Ascending aorta (tissue), 2 donors: ENCODE measurements around the gene TNFAIP8. TPM values are rescaled to one million over a fixed set of nuclear protein-coding genes. Genes with fewer than 3 reads are reported as not detected.
A peak's percentile ranks its signal among the peaks of the same experiment; 100 is the strongest.
"Not testable (repeated sequence)": the region's sequence is repeated elsewhere in the genome, so short reads cannot be mapped to it uniquely, and the experiment has no call there.

ENCODE experiments used
- DNase-seq, 2 donors: peaks; one replicate each; pipeline ENCODE4 v3.0.0-alpha.2; 2019; ENCODE audit warnings: low spot score in 2 of 2
- H3K27ac ChIP-seq, 2 donors: fragments of 200-600 bp; sonication (generic); one replicate each; pipeline ENCODE4 v1.5.1; 2016 to 2017; ENCODE audit warnings: mild to moderate bottlenecking in 1 of 2
- H3K27me3 ChIP-seq: fragments of 200-600 bp; sonication (generic); one replicate; pipeline ENCODE4 v1.5.1; 2017
- H3K36me3 ChIP-seq, 2 donors: fragments of 200-600 bp; sonication (generic); one replicate each; pipeline ENCODE4 v1.5.1; 2016
- H3K4me1 ChIP-seq, 2 donors: fragments of 200-600 bp; sonication (generic); one replicate each; pipeline ENCODE4 v1.5.1; 2016 to 2017; ENCODE audit warnings: mild to moderate bottlenecking in 1 of 2
- H3K4me3 ChIP-seq, 2 donors: fragments of 200-600 bp; sonication (generic); one replicate each; pipeline ENCODE4 v1.5.1; 2016 to 2017; ENCODE audit warnings: mild to moderate bottlenecking in 1 of 2
- H3K9me3 ChIP-seq, 2 donors: fragments of 200-600 bp; sonication (generic); one replicate each; pipeline ENCODE4 v1.5.1; 2016
- intact Hi-C: fragments of 100-400 bp; cut with DNase I; formaldehyde crosslinking; loops from one replicate; pipeline ENCODE4 v1.15.1; 2023
- total RNA-seq: library from RNA; depleted of rRNA; stranded (reverse); fragments of >200 nt; gene quantifications from one replicate; pipeline ENCODE4 v1.1.0, GENCODE V29; 2016
- TF ChIP-seq, protein P1 (sequence below), 3 experiments: fragments of 200-600 bp in 2 of 3; fragments of 450-650 bp in 1 of 3; sonication (generic) in 2 of 3; IDR thresholded peaks; one replicate each; pipeline ENCODE4 v1.5.1; 2016 to 2019; ENCODE audit warnings: antibody characterized with exemption in 3 of 3, mild to moderate bottlenecking in 1 of 3, moderate library complexity in 1 of 3

The TNFAIP8 gene
- total RNA-seq, 1 donor from 2014 or later, result 3.5 TPM

DNA sequence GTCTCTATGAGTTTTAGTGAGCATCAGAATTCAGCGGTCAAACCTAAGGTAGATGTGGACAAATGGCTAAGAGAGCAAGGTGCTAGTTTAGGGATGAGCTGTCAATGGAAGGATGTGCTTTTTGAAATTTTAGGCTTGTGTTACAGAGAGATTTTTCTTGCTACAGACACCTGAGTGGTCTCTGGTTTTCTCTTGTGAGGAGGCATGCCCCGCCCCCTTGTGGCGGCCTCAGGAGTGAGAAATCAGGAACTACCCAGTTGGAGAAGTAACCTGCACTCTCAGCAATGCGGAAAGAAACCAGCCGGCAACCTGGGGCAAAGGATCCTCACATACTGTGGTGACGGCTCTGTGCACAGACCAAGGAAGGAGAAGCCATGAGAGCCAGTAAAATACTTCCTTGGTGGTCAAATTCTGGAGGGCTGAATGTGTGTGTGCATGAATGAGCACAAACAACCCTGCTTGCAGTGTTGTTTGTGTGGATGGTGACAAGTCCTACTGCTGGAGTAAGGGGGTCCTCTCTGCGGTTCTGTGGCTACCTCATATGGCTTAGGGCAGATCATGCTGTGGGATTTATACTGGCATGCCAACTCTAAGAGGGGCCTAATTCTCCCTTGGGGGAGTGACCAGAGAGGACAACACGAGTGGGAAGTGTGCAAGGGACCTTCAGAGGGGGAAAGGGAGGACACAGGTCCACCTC, 79.8 kb downstream of the TNFAIP8 start:
- Histone ChIP-seq H3K4me1 (no peaks in the 10 kb centered on the region), H3K27ac (no peak overlapping the region), H3K9me3 (peaks cover 0 to 4% of the 10 kb centered on the region in 2 donors), H3K4me3 (no peak overlapping the region), H3K27me3 (no peaks in the 10 kb centered on the region), H3K36me3 (no peaks in the 10 kb centered on the region)
- TF ChIP-seq, protein P1, sequence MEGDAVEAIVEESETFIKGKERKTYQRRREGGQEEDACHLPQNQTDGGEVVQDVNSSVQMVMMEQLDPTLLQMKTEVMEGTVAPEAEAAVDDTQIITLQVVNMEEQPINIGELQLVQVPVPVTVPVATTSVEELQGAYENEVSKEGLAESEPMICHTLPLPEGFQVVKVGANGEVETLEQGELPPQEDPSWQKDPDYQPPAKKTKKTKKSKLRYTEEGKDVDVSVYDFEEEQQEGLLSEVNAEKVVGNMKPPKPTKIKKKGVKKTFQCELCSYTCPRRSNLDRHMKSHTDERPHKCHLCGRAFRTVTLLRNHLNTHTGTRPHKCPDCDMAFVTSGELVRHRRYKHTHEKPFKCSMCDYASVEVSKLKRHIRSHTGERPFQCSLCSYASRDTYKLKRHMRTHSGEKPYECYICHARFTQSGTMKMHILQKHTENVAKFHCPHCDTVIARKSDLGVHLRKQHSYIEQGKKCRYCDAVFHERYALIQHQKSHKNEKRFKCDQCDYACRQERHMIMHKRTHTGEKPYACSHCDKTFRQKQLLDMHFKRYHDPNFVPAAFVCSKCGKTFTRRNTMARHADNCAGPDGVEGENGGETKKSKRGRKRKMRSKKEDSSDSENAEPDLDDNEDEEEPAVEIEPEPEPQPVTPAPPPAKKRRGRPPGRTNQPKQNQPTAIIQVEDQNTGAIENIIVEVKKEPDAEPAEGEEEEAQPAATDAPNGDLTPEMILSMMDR (IDR thresholded peaks at IDR 0.05), result peak in 1 of 3 experiments; percentile 22
- intact Hi-C loops, result no loop called here
- peak; percentile 15 to 74 for DNase-seq

DNA sequence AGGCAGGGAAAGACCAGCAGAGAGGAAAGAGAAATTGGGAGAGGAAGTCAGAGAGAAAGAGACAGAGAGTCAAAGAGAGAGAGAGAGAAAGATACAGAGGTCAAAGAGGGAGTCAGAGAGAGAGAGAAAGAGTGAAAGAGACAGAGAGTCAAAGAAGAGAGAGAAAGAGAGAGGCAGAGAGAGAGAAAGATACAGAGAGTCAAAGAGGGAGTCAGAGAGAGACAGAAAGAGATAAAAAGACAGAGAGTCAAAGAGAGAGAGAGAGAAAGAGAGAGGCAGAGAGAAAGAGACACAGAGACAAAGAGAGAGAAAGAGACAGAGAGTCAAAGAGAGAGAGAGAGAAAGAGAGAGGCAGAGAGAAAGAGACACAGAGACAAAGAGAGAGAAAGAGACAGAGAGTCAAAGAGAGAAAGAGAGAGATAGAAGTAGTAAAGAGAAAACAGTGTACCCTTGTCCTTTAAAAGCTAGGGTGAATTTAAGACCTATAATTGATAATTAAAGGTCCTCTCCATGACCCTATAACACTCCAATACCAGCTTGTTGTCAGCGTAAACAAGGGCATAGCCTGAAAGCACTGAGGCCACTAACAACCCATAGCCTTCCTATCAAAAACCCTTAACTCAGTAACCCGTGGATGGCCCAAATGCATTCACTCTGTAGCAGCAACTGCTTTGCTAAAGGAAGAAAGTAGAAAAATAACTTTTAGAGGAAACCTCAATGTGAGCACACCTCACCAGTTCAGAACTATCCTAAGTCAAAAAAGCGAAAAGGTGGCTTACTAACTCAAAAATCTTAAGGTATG, 82.2 kb downstream of the TNFAIP8 start:
- DNase-seq, H3K27ac ChIP-seq, H3K27me3 ChIP-seq, H3K4me3 ChIP-seq, intact Hi-C loops, H3K36me3 ChIP-seq, H3K4me1 ChIP-seq, H3K9me3 ChIP-seq: not testable (repeated sequence)

DNA sequence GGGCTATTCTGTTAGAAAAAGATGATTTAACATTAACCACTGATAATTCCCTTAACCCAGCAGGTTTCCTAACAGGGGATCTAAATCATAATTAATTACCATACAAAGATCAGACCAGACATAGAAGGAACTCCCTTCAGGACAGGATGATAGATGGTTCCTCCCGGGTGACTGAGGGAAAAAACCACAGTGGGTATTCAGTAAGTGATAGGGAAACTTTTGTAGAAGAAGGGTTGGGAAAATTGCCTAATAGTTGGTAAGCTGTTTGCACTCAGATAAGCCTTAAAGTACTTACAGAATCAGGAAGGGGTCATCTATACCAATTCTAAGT, 82.7 kb downstream of the TNFAIP8 start:
- H3K36me3 ChIP-seq, H3K4me1 ChIP-seq, DNase-seq, H3K9me3 ChIP-seq, H3K27ac ChIP-seq, H3K4me3 ChIP-seq, H3K27me3 ChIP-seq, intact Hi-C loops: not testable (repeated sequence)

DNA sequence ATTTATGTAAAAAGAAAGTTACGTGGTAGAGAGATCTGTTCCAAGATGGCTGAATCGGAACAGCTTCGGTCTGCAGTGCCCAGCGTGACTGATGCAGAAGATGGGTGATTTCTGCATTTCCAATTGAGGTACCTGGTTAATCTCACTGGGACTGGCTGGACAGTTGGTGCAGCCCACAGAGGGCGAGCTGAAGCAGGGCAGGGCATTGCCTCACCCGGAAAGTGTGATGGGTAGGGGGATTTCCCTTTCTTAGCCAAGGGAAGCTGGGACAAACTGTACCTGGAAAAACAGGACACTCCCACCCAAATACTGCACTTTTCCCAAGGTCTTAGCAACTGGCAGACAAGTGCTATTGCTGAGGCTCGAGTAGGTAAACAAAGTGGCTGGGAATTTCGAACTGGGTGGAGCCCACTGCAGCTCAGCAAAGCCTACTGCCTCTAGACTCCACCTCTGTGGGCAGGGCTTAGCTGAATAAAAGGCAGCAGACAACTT, 83.4 kb downstream of the TNFAIP8 start:
- TF ChIP-seq, protein P1 (IDR thresholded peaks at IDR 0.05), result no peak
- Histone ChIP-seq H3K4me1 (no peaks in the 10 kb centered on the region), H3K36me3 (no peaks in the 10 kb centered on the region), H3K27ac (no peak overlapping the region), H3K27me3 (no peaks in the 10 kb centered on the region), H3K9me3 (no peaks in the 10 kb centered on the region), H3K4me3 (no peak overlapping the region)
- DNase-seq, result no peak
- intact Hi-C loops, result no loop called here

DNA sequence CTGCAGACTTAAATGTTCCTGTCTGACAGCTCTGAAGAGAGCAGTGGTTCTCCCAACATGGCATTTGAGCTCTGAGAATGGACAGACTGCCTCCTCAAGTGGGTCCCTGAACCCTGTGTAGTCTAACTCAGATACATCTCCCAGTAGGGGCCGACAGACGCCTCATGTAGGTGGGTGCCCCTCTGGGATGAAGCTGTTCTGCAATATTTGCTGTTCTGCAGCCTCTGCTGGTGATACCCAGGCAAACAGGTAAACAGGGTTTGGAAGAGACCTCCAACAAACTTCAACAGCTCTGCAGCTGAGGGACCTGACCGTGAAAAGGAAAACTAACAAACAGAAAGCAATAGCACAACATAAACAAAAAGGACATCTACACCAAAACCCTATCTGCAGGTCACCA, 83.8 kb downstream of the TNFAIP8 start:
- H3K27me3 ChIP-seq, H3K9me3 ChIP-seq, DNase-seq, H3K4me1 ChIP-seq, intact Hi-C loops, H3K4me3 ChIP-seq, H3K36me3 ChIP-seq, H3K27ac ChIP-seq: not testable (repeated sequence)

DNA sequence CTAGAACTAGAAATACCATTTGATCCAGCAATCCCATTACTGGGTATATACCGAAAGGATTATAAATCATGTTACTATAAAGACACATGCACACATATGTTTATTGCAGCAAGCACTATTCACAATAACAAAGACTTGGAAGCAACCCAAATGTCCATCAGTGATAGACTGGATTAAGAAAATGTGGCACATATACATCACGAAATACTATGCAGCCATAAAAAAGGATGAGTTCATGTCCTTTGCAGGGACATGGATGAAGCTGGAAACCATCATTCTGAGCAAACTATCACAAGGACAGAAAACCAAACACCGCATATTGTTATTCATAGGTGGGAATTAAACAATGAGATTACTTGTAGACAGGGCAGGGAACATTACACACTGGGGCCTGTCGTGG, 88.8 kb downstream of the TNFAIP8 start:
- H3K27ac ChIP-seq, DNase-seq, H3K9me3 ChIP-seq, H3K4me1 ChIP-seq, H3K4me3 ChIP-seq, H3K27me3 ChIP-seq, H3K36me3 ChIP-seq, intact Hi-C loops: not testable (repeated sequence)

DNA sequence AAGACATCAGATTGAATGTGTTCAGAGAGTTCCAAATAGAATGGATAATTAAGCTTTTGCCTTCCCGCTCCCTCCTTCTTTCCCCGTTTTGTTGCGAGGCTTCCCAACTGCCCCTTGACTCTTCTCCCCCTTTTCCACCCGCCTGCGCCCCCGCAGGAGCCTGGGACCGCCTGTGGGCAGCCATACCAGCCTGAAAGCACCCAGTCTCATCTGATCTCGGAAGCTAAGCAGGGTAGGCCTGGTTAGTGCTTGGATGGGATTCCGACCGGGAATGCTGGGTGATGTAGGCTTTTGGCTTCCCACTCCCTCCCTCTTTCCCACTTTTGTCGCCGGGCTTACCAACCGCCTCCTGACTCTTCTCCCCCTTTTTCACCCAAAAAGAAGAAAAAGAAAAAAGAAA, 89.7 kb downstream of the TNFAIP8 start:
- no peak overlapping the region for H3K4me3 ChIP-seq
- no peaks in the 10 kb centered on the region for H3K36me3 ChIP-seq
- no peaks in the 10 kb centered on the region for H3K4me1 ChIP-seq
- intact Hi-C loops, result no loop called here
- no peaks in the 10 kb centered on the region for H3K27me3 ChIP-seq
- no peaks in the 10 kb centered on the region for H3K9me3 ChIP-seq
- H3K27ac ChIP-seq, result no peak overlapping the region
- TF ChIP-seq, protein P1 (IDR thresholded peaks at IDR 0.05), result no peak
- no peak for DNase-seq

Other genes with a start within 250 kb of the TNFAIP8 start
- gene HSD17B4, start 96.5 kb downstream of the TNFAIP8 start, total RNA-seq, result 65.0 TPM